RCC 7860 (cell line): ENCODE results near the gene CEBPE.

Source experiments
- DNase-seq: peaks from one replicate; pipeline ENCODE4 v3.0.0-alpha.2; 2015; ENCODE audit warnings: low spot score
- FAIRE-seq: peaks from 2 replicates; lab custom pipeline; 2012; peaks lifted over from hg19 to GRCh38; lab: Jason Lieb, UNC

The CEBPE gene

DNA sequence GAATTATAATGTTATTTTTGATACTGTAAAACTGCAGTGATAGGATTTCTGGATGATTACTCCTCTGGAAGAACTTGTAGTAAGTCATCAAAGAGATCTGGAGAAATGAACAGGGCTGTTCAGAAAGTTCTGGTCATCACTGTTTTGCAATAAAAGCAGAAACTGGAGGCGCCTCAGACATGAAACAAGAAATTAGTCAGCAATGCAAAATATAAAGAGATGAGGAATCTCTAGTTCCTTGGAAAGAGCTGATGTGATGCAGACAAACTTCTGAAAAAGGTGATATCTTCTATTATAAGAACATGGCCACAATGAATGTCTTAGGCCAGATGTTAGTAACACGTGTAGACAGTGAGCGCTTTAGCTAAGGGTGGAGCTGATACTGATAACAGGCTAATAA, 33.6 kb downstream of the CEBPE start:
- DNase-seq (no peak), FAIRE-seq (no peak)

DNA sequence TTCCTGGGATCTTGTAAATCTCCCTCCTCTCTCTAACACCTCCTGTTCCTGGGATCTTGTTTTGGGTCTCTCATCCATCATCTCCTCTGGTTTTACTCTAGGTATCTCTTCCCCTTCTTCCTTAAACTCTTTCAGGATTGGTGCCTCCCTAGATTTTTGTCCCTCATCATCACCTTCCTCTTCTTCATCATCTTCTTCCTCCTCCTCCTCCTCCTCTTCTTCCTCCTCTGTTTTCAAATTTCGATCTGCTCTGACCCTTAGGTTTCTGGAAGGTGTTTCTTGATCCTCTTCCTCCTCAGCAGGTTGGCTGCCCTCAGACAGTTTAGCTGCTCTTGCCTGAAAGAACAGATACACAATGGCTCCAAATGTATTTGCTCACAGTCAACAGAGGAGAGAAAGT, 38.6 kb downstream of the CEBPE start:
- FAIRE-seq (no peak), DNase-seq (no peak)

DNA sequence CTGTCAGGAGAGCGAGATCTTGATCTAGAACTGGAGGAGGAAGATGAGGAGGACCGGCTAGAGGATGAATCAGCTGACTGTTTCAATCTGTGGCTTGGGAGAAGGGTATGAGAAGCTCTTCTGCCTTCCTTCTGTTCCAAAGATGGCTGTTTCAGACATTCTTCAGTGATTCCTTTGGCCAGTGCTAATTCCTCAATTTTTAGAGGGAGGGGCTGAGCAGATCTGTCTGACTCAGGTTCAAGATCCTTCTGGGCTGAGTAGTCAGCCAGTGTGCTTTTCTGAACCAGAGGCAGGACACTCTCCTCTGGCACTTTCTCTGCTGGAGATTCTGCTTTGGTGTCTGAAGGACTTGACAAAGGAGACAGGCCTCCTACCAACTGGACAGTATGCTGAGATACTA, 39.3 kb downstream of the CEBPE start:
- DNase-seq (peak; percentile 10), FAIRE-seq (no peak)

DNA sequence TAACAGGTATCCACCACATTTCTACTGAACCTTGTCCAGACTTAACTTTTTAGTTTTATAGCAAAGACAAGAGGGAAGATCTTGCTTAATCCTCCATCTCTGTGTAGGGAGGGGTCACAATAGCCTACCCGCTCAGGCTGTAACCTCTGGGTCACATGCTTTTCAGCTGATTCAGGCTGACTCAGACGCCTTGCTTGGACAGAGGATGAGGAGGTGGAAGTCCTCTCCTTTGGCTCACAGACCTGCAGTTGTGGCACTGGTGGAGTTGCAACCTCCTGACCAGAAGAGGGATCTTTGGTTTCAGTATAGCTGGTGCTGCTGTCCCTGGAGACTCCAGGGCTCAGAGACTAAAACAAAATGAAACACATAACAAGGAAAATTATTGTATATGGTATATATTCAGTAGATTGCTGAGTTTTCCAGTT, 40.4 kb downstream of the CEBPE start:
- DNase-seq = peak; percentile 80
- peak; percentile 87 for FAIRE-seq

DNA sequence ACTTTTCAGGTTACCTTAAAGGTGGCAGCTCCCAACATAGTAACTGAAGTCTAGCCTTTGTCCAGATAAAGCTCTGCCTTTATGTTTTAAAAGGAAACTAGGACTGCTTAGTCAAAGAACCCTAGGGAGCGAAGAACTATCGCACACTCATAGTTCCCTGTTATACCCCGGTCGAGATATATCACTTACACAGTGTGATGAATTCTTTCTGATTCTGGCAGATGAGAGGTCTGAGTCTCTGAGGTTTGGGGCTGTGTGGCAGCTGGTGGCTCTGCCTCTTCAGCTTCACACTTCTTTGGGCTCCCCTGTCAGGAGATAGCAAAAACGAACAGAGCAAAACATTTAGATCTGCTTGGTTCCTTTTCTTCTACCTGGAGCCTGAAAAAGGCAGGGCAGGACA, 41.1 kb downstream of the CEBPE start:
- no peak for DNase-seq
- no peak for FAIRE-seq

DNA sequence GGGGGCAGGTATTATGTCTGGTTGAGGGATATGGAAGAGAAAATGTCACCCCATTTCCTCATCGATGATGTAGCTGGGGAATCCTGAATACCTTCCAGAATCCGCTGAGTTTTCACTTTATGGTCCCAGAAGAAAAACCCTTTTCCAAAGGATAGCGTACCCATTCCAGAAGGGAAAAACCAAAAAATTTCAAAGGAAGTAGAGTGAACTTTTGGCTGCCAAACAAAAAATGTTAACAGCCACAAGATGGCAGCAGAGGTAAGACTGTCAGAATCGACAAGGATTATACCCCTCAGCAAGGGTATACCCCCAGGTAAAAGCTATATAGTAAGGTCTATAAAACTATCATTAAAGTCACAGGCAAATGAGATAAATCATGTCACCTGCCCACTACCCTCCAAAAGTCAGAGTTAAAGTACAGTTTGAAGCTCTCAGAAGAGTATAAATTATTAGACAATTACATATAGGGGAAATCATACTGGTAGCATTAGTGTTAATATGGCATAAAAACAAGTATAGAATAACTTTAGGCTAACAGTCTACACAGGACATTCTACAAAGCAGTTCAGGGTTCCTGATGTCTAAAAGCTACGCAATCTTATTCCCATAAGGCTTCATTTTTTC, 42.2 kb downstream of the CEBPE start:
- FAIRE-seq = no peak

DNA sequence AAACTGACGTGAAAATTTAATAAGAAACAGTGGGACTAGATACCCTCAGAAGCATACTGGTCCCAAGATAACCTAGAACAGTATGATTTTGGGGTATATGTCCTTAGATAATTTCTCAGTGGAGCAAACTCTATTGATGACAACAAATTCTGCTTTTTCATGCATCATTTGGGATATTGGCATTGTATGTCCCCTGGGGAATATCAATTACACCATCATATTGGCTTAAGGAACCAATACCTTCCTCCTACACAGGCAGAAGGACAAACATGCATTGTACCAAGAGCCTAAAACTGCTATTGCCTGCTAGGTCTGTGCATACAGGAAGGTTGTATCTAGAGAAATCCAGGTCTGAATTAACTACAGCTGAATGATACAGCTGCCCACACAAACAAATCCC, 44.1 kb downstream of the CEBPE start:
- FAIRE-seq (no peak), DNase-seq (no peak)

More for the DNA sequence above, 42.2 kb downstream of the CEBPE start:
- no peak for DNase-seq

DNA sequence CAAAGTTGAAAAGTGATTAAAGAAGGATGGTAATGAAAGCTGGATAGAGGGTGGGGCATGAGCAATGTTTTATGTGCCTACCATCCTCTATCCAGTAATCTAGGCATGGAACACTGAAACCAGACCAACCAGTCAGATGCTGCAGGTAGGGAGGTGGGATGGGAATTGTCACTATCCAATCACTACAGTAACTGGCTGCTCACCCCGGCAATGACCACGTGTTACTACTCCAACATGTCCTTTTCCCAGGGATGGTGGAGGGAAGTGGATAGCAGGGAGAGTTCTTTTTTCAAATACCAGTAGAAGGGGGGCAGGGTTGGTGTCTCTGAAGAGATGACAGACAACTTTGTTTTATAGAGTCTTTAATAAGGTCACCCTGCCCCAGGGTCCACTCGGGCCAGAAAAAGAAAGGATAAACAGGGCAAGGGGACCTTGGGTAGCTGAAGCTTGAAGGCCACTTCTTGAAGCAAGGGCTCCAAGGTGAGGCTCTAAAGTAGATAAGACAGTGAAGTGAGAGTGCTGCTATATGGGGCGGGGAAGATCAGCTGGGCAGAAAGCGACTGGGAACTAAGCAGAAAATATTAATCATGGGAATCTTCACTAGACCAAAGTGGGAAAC, 47.0 kb downstream of the CEBPE start:
- DNase-seq (no peak), FAIRE-seq (no peak)

DNA sequence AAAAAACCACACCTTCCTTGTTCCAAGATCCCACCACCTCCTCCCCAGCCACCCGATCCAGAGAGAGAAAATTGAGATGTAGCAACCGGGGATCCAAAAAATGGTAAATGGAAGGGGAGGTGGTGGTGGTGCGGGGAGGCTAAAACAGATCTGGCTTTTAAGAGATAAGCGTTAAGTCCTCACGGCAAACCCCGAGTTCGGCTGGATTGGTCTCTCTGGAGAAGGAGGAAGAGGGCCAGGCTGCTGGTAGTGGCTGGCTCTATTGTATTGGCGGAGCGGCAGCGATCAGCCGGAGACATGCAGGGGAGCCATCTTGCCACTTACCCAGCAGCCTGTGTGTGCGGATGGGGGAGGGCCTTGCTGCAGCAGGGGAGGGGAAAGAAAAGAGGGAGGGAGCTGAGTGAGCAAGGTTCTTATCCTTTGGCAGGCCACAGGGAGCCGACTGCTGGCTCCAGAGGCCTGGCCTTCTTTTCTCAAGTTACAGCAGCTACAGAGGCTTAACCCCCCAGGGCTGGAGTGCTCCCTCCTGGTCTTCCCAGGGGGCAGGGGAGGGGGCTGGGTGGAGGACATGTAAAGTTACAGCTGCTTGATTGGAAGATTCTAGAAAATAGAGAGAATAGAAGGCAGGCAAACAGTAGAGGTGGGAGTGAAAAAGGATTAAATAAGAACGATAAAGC, 47.7 kb downstream of the CEBPE start:
- DNase-seq = peak; percentile 62
- FAIRE-seq = no peak

DNA sequence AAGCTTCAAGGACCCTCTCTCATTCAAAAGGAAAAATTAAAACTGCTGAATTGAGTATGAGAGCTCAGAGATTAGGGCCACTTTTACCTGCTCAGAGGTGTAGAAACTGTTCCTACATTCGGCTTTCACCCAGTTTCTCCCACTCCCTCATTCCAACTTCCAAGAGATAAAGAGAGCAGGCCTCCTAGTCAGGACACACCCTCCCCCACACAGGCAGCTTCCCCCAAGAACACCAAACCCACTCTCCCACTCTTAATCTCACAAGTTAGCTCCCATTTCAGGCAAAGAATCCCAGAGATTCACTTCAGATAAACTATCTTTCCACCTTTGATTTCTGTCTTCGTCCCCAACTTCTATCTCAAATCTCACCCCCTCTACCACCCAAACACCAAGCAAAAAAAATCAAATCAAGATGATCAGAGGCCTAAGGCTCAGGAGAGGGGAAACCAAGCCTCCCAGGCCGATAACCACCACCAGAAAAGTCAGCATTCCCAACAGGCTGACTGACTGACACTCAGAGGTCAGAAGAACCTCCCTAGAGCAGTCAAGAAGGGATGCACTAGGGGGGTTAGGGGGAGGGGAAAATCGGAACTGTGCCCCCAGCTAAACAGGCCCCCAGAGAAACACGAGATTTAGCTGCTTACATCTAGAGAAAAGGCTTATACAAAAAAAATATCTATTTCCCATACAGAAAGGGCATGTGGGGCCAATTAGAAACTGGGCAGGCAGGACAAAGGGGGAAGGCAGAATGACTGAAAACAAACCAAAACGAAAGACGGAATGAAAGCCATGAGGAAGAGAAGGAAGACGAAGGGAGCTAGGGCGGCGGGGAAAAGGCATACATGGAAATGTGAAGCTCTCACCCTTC, 48.6 kb downstream of the CEBPE start:
- DNase-seq (no peak), FAIRE-seq (no peak)

DNA sequence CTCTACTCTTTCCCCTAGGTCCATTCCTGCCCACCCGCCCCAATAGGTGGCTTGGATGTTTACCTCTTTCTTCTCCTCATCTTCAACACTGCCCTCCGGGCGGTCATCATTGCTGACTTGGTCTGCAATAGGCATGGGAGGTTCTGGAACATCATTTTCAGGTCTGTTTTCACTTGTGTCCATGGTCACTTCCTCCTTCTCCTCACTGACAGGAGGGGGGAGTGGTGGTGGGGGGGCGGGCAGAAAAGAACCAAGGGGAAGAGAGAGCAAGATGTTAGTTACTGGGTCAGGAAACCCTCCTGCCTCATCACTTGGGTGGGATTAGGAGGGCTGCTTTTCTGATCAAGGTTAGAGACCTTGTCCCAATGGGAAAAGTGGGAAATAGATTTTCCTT, 49.6 kb downstream of the CEBPE start:
- FAIRE-seq (no peak), DNase-seq (no peak)

DNA sequence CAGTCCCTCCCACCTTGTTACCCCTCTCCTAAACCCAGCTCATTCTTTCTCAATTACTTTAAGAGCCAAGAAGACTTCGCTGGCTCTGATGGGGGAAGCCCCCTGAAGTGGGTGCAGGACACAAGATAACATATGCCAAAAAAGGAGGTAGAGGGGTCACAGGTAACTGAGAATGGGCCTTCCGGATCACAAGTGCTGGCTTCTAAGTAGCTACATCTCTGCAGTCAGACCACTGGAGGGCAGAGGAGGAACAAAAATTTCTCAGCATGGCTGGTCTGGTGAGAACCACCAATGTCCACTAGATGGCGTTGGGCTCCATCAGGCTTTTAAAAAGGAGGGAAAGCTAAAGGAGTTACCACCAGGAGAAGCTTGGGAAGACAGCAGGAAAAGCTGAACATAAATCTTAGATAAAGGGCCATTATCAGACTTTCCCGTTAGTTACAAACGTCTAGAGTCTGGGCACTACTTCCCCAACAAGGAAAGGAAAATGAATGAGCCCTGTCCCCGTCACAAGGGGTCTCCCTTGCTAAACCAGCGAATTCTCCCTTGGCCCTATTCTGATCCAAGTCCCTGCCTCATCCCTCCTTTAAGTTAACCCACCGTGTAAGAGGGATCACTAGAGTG, 50.2 kb downstream of the CEBPE start:
- DNase-seq = peak; percentile 72
- peak; percentile 12 for FAIRE-seq

DNA sequence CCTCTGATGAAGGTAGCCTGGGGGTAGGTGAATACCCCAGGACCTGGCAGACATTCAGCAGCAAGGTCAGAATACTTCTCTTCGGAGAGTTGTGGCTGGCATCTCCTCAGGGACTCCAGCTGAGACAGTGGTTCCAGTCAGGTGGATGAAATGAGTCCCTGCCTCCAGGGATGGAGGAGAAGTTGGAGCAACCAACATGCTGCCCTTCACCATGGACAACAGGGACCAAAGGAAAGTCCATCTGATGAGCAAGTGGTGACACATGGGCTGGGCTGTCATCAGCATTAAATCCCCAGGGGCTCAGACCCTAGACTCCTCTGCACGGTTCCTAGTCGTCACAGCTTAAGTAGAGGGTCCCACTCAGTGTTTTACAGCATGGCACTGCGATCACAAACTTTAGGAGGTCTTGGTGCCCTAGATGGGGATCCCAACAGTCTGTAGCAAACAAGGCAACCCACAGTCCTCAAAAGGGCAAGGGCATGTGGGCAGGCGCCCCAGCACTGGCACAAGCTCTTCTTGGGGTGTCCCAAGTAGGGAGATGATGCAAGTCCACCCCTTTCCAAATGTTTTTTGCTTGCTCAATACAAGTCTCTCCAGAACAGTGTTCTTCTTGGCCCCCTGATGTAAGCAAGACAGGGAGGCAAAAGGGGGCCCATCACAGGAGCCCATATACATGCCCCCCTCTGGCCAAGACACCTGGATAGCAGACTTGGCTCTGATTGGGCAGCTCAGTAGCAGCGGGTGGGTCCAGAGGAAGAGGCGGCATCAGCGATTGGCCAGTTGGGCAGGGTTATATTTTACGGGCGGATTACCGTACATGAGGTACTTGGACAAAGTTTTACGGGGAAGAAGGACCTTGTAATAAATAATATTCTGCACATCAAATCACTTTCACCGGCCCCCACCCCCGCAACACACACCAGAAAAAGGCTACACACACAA, 50.9 kb downstream of the CEBPE start:
- DNase-seq = no peak
- FAIRE-seq = no peak
